GM19043 (cell line): Measurements from ENCODE around the gene SLC8A1.

Source experiments
- ATAC-seq: cut with Tn5 transposase; IDR thresholded peaks from one replicate; pipeline ENCODE4 v1.9.1; 2021; ENCODE audit warnings: low read depth; ENCODE audit not compliant: unreplicated experiment

Gene SLC8A1

DNA sequence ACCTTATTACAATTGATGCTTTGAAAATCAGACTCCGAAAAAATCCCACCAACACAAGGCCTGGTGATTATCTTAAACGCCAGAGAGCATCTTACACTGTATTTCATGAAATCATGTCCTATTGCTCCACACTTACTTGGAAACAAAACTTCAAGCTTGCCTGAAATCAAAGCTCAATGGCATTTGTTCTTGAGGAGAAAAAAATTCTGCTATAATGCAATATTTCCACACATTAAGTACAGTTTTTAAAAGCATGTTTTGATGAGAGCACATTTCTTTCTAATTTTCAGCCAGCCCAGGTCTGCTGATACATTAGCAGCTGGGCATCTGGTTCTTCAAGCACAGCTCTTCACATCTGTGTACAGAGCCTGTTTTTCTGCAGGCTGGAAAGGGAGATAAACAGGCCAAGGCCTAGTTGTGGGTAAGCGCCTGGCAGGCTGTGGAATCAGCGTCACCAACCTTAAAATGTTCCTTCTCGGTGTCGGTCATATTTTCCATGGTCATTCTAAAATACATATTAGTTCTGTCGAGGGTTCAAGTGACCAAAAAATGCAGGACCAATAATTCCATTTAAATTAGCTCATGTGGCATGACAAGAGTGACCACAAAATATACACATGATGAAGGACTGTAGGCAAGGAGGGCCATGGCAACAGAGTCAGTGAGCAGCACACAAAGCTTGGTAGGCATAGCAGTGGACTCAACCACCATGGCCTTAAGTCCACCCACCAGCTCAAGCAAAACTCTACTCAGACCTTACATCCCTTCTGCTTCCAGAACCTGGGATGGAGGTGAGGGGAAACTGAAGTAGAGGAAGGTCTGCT is 20.9 kb downstream of the SLC8A1 start:
- ATAC-seq: no peak

DNA sequence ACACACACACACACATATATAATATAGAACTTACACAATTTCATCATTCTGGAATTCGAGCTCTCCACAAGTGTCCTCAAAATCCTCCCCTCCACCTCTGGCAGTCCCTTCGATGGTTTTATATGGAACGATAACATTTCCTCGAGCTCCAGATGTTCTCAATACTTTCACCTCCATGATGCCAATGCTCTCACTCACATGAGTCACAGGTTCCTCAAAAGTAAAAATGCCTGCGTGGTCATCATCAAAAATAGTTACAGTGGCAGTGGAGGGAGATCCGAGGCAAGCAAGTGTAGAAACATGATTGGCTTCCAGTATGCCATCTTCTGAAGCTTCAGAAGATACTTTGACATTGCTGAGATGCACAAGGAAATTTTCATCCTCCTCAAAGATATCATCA is 23.5 kb downstream of the SLC8A1 start:
- no peak for ATAC-seq

DNA sequence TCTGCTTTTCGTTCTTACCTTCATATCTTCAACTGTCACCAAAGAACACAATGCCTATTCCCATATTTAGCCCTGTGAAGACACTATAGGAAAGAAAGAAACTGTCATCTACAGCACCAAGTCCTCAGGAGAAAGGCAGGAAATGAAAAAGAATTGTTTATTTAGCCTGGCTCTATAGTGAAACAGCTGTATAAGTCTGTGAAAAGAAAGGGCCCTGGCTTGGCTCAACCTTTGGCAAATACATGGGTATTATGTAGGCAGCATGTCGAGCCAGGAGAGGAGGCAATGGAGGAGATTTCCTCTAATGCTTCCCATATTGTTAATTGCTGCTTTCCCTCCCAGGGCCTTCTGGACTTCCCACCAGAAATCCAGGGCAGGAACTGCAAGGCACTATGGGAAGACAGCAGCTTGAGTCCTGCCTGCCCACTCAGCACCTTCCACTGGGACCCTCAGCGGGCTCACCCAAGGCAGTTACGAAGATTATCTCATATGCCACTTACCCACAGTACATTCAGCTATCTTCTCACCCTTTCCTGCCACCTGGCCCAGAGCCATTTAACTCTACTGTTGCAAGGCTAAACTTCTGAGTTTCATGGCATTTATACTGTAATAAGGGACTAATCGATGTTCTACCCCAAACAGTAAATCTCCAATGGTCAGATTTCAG is 30.1 kb downstream of the SLC8A1 start:
- no peak for ATAC-seq

DNA sequence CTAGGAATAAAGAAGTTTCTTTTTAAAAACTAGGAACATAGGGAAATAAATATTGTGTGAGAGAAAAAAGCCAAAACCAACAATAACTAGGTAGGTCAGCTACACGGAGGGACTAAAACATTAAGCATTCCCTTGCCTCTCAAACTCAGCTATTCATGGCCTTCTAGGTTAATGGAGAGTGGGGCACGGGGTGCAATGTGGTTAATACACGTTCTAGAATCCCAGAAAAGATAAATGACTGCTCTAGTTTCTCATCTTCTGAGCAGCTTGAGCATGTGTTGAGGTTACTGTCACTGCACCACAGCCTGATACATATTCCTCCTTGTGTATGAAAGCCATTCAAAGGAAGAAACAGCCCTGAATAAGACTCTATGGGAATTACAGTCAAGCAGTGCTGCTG is 31.4 kb downstream of the SLC8A1 start:
- ATAC-seq: no peak

DNA sequence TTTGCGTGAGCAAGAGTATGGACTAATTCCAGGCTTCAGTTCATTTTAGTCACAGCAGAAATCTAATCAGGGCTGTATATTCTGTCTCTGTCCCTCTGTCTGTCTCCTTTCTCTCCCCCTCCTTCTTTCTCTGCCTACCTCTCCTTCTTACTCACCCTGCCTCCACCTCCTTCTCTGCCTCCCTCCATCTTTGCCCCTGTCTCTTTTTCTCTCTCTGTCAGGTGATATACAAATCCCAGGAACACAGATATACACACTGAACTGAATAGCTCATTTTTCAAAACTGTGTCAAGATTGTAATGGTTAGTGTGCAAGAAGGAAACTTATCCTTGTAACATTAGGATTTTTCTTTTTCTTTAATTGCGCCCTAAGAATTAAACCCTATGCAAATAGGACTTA is 32.5 kb downstream of the SLC8A1 start:
- no peak for ATAC-seq

DNA sequence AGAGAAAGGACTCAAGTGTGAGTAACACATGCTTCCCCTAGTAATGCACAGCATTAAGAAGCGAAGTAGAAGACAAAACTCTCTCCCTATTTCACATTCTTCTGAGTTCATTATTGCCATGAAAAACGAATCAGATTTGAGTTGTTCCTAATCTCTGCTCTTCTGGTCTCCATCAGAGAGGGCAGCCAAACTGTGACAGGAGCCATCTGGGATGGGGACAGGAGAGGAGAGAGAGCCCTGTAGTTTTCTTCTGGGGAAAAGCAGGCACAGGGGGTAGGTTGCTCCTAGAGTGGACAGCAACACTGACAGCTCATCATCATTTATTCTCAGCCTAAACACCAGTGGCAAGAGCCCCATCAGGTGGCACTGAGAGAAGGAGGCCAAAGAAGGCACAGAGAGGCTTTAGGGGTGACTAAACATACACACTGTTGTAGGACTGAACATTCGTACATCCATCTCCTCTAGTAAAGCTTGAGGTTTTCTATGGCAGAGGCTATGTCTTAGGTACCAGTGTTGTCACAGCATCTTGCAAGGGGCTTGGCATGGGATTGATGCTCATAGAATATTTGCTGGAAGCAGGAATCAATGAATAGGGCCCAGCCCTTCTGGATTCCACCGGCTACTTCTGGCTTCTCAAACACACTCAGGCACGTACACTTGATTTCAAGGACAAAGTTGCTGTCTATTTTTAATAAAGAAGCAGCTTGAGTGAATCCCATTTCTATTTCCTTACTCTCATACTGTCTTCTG is 33.1 kb downstream of the SLC8A1 start:
- ATAC-seq: no peak

DNA sequence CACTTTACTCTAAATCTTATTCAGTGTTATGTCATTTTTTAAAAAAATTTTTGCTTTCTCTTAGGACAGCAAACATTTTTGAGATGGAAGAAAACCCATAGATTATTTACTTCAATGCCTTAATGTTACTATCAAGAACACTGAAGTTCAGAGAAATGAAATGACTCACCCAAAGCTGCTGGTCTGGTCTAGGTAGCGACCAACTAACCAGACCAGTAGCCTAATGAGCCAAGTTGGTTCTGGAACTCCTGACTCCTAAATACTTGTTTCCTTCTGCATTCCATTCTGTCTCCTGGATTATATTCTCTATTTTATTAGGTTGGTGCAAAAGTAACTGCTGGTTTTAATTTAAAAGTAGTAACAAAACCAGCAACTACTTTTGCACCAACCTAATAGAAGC is 35.4 kb downstream of the SLC8A1 start:
- ATAC-seq: no peak

DNA sequence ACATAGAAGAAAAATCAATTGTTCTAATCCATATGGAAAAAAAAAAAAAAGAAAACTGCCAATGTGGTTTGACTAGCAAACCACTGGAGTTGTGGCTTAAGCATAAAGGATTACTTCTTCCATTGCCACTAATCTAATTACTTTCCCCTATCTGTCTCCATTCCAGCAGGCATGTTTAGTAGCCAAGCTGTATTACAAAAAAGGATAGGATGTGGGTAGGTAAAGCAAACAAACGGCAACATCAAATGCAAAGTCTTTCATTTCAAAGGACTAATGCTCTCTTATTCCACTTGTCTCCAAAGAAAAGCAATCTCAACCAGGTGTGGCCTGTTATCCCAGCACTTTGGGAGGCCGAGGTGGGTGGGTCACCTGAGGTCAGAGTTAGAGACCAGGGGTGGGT is 36.5 kb downstream of the SLC8A1 start:
- ATAC-seq: no peak

DNA sequence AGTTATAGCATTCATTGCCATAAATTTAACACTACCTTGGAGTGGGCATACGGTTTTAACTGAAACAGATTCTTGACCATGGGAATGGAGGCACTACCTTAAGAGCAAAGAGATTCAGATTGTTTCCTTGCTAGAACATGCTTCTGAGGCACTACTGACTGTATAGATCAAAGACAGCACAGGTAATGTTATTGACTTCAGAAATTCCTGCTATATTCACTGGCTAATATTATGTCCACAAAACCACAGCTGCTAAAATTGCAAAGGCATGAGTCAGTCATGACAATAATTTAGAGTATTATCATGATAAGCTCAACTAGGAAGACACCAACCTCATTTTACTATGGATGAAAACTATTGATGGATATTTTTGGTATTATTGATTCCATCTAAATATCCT is 39.4 kb downstream of the SLC8A1 start:
- ATAC-seq: no peak

DNA sequence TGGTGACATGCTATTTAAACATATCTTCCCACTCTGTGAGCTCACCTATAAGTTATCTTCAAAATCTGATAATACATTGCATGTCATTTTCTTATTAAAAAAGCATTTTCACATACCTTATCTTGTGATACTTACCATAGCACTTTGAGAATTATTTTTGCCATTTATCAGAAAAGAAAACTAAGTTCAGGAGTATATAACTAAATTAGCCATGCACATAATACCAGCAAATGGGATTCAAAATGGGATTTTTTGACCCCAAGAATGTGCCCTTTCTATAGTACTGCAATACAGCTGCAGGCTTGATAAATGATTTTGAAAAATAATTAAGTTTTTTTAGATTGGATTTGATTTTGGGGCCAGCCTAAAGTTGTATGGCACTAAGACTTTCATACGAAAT is 41.2 kb downstream of the SLC8A1 start:
- no peak for ATAC-seq

DNA sequence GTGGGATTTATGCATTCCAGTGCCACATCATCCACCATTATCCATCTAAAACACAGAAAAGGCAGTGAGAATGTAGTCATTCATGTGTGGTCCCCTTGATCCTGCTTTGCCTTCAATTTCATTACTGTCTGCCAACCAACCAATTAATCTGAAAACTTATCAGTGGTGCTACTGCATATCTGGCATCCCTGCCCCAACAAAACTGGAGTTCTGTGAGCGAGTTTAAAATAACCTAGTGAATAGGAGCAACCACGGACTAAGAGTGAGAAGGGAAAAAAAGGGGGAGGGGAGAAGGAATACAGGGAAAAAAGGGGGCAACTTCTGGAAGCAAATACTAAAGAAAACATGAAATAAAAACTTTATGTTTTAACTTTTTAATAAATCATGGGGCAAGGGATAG is 42.2 kb downstream of the SLC8A1 start:
- ATAC-seq: no peak

DNA sequence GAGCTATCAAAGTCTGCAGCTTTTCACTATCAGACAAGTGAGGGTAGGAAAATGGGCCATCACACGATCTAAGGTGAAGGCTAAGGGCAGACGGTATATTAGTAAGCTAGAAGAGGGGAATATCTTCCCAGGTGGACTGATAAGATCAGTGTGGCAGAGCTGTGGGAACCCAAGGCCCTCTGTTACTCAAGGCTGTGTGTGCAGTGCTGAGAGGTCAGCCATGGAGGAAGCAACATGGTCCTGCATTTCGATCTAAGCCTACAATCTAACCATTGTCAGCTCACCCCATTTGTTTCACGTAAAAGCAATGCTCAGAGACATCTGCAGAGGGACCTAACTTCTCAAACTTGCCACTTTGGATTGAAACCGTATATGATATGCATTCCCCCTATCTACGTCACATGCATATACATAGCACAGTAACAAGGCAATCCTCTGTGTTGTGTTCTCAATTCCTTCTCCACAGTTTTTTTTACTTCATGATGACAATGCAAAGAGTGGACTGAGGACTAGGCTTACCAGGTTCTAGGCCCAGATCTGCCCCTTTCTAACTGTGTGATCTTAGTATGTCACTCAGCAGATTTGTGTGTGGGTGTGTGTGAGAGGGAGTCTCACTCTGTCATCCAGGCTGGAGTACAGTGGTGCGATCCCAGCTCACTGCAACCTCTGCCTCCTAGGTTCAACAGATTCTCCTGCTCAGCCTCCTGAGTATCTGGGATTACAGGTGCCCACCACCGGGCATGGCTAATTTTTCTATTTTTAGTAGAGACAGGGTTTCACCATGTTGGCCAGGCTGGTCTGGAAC is 45.2 kb downstream of the SLC8A1 start:
- no peak for ATAC-seq

DNA sequence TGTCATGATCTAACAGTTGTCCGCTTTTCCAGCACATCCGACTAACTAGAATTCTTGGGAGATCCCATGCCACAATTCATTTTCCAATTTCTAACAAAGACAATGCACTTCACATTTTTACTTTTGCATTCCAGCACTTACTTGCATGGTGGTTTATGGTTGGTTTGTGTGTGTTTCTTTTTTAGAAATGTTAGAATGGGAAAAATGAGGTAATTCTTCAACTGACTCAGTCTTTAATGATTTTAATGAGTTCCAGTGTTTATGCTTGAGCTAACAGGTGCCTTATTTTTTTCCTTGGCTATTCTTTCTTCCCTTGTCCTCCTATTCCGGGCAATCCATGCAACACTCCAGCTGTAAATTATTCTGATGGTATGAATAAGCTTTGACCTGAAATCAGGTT is 46.4 kb downstream of the SLC8A1 start:
- ATAC-seq: no peak

DNA sequence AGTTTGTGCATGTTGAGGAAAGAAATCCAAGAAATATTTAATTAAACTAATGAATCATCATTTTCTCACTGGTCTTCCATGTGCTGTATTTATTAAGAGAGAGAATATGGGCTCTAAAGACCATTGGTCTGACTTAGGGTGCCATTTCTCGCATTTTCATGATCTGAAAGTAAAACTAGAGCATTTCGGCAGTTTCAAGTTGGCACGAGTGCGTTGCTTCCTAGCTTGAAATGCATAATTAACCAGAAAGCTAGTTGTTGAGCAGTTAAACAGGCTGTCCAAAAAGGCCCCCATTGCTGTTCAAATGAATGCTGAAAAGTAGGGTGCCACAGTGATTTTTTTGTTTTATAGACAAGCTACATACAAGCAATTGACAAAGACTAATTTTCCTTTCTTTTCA is 47.4 kb downstream of the SLC8A1 start:
- no peak for ATAC-seq

DNA sequence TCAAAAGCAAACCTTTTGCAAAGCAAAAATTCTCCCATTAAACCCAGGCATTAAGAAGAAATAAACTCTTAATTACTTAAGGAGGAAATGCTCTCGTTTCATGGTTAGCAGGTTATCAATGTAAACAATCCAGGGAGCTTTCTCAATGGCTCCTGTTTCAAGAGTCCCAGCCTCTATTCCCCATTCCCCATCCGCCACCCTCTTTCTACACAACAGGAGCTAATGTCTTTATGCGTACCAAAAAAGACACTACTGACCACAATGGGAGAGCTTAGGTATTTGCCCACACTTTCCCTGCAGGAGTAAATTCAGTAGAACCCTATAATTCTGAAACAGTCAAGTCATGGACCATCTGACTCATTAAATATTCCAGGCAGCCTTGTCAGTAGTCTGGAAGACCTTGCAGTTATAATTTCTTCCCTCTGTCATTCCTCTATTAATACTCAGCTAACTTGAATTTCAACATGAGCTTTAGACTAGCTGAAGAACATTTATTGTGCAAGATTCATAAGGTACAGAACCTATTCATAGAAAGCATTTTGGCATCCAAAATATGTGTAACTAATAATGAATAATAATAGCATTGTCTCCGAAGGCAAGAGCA is 48.6 kb downstream of the SLC8A1 start:
- ATAC-seq: no peak

DNA sequence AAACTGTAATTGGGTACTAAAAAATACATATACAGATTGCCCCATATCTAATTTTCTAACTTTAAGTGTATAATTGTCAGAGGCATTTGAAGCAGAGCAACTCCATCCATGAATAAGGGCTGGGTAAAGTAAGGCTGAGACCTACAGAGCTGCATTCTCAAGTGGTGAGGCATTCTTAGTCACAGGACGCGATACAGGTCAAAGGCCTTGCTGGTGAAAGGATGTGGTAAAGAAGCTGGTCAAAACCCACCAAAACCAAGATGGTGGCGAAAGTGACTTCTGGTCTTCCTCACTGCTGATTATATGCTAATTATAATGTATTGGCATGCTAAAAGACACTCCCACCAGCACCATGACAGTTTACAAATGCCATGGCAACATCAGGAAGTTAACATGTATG is 50.0 kb downstream of the SLC8A1 start:
- no peak for ATAC-seq

DNA sequence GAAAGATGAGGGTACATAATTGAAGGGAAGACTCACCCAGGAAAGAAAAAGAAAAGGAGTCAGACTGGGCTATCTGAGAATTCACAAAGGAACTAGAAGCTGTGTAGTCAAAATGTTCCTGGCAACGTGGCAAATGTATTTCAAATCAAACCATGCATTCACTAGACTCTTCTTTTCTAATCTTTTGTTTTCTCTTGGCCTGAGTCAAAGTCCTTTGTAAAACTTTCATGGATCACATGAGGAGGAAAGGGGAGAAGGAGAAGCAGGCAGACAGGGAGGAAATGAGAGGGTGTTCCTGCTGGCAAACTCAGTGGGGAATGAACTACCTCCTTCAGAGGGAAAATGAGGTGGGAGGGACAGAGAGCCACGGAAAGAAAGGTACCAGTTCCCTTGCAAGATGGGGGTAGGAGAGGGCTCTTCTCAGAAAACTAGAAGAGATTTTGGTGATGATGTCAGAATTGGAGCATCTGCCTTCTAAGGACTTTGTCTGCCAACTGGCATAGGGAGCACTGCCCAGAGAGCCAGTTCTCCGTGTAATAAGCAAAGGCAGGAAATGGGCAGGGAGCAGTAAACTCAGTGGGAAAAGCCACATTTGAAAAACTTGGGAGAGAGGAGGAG is 51.4 kb downstream of the SLC8A1 start:
- no peak for ATAC-seq

DNA sequence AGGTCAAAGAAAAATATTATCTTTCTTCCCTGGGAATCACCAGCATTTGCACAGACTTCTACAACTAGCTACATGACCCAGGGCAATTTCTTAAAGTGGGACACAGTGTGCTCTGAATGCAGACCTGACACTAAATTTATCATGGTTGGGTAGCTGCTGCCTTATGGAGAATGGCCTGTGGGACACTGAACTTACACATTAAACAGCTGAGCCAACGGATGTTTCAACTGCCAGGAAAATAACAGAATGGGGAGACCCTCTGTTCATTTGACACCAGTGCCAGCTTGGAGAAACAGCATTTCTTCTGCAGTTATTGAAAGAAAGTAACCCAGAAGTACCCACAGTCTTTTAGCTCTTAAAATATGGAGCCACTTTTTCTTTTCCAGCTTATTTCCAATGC is 54.1 kb downstream of the SLC8A1 start:
- ATAC-seq: no peak

DNA sequence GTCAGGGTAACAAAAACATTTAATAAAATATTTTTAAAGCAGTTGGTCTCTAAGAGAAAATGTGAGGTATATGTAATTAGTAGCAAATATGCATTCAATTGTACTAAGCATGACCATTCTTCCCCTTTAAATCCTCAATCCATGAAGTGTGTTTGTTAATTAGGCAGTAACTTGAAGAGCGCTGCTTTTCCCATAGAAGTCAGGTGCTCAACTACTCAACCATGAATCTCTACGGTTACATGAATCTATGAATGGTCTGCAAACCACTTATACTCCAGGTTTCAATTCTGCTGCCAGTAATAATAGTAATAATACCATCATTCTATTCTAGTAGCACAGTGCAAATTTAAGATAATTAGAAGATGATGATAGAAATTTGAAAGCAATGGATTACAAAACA is 55.8 kb downstream of the SLC8A1 start:
- no peak for ATAC-seq
